Keratinocyte (primary cell): ENCODE measurements around the gene ZFP62. TPM values are rescaled to one million over a fixed set of nuclear protein-coding genes. Genes with fewer than 3 reads are reported as not detected.

Experiments
- DNase-seq: peaks from one replicate; pipeline ENCODE4 v3.0.0-alpha.2; 2011; ENCODE audit warnings: low read depth, missing footprints, low spot score
- FAIRE-seq: peaks from 2 replicates; lab custom pipeline; 2011; peaks lifted over from hg19 to GRCh38; lab: Jason Lieb, UNC
- H2AFZ ChIP-seq: 2 replicates; pipeline ENCODE4 v1.6.0; 2012; ENCODE audit warnings: low read length, control low read depth, inconsistent platforms; ENCODE audit not compliant: control insufficient read depth
- H3K27ac ChIP-seq: 2 replicates; pipeline ENCODE4 v1.5.1; 2011; ENCODE audit warnings: low read length; ENCODE audit not compliant: control insufficient read depth, insufficient read depth
- H3K27me3 ChIP-seq: 3 replicates; pipeline ENCODE4 v1.6.0; 2011; ENCODE audit warnings: low read length; ENCODE audit not compliant: control insufficient read depth, insufficient read depth; ENCODE audit errors: extremely low read depth
- H3K36me3 ChIP-seq, 2 experiments: 2 replicates in 1 of 2; 3 replicates in 1 of 2; pipeline ENCODE4 v1.5.1; 2011; ENCODE audit warnings: low read length in 2 of 2, mild to moderate bottlenecking in 1 of 2; ENCODE audit not compliant: control insufficient read depth in 2 of 2, insufficient read depth in 2 of 2; ENCODE audit errors: extremely low read depth in 1 of 2
- H3K4me1 ChIP-seq: 3 replicates; pipeline ENCODE4 v1.5.1; 2011; ENCODE audit warnings: low read length; ENCODE audit not compliant: control insufficient read depth, insufficient read depth; ENCODE audit errors: extremely low read depth
- H3K4me2 ChIP-seq: 3 replicates; pipeline ENCODE4 v1.6.0; 2011; ENCODE audit warnings: low read depth, low read length; ENCODE audit not compliant: control insufficient read depth, insufficient read depth; ENCODE audit errors: extremely low read depth
- H3K4me3 ChIP-seq, 3 experiments: fragments of 200-600 bp in 1 of 3; sonication (generic) in 1 of 3; 2 replicates in 2 of 3; 3 replicates in 1 of 3; pipeline ENCODE4 v1.5.1; 2011 to 2016; ENCODE audit warnings: low read length in 3 of 3, mild to moderate bottlenecking in 3 of 3, control low read depth in 2 of 3, inconsistent platforms in 1 of 3, low read depth in 1 of 3, mixed read lengths in 1 of 3, mixed run types in 1 of 3, moderate library complexity in 1 of 3; ENCODE audit not compliant: control insufficient read depth in 2 of 3, insufficient read depth in 2 of 3; ENCODE audit errors: extremely low read depth in 1 of 3
- H3K79me2 ChIP-seq: 2 replicates; pipeline ENCODE4 v1.6.0; 2012; ENCODE audit warnings: low read length; ENCODE audit not compliant: control insufficient read depth, insufficient read depth
- H3K9ac ChIP-seq: 3 replicates; pipeline ENCODE4 v1.6.0; 2011; ENCODE audit warnings: low read length; ENCODE audit not compliant: control insufficient read depth, insufficient read depth; ENCODE audit errors: extremely low read depth
- H3K9me1 ChIP-seq: 3 replicates; pipeline ENCODE4 v1.6.0; 2011; ENCODE audit warnings: low read length; ENCODE audit not compliant: control insufficient read depth, insufficient read depth; ENCODE audit errors: extremely low read depth
- H3K9me3 ChIP-seq: 2 replicates; pipeline ENCODE4 v1.5.1; 2012; ENCODE audit warnings: low read depth, low read length; ENCODE audit not compliant: control insufficient read depth
- H4K20me1 ChIP-seq: 3 replicates; pipeline ENCODE4 v1.6.0; 2011; ENCODE audit warnings: low read length; ENCODE audit not compliant: control insufficient read depth, insufficient read depth; ENCODE audit errors: extremely low read depth
- CTCF ChIP-seq, 3 experiments: IDR thresholded peaks in 1 of 3; conservative IDR thresholded peaks in 1 of 3; optimal IDR thresholded peaks in 1 of 3; 2 replicates in 2 of 3; 3 replicates in 1 of 3; pipeline versions ENCODE3 to v1.5.1; 2011; ENCODE audit warnings: low read length in 3 of 3, mild to moderate bottlenecking in 3 of 3, moderate library complexity in 2 of 3, control low read depth in 1 of 3, inconsistent platforms in 1 of 3; ENCODE audit not compliant: insufficient read depth in 2 of 3; ENCODE audit errors: extremely low read depth in 1 of 3
- EZH2 ChIP-seq: IDR thresholded peaks from one replicate; pipeline ENCODE4 v1.6.1; 2012; ENCODE audit warnings: inconsistent platforms, mild to moderate bottlenecking, low read length, moderate library complexity
- dilution Hi-C: fragments of 300-500 bp; cut with MboI; formaldehyde crosslinking; loops from one replicate; pipeline ENCODE4 v1.7.0; 2020; ENCODE audit warnings: low sequenced_read_pairs; ENCODE audit not compliant: extremely low pct_ligation_motif_present
- polyA plus RNA-seq, 5 experiments: library from polyadenylated mRNA; depleted of rRNA in 3 of 5; stranded (reverse) in 3 of 5; stranded (forward) in 1 of 5; unstranded in 1 of 5; fragments of >200 nt; gene quantifications; 1 replicate in 1 of 5; 2 replicates in 3 of 5; 3 replicates in 1 of 5; pipeline versions ENCODE4 v1.2.1 to v1.2.3, GENCODE V29; 2011 to 2012; ENCODE audit warnings: missing spikeins in 2 of 5, low read depth in 1 of 5, low replicate concordance in 1 of 5

Gene ZFP62
- polyA plus RNA-seq, 1 donor (not counting 4 experiments of a cell fraction or from before 2014, with no cell fraction given), result 21.5 TPM

- H3K9me1 ChIP-seq, result no peaks in the 10 kb centered on the region
- no peak for TF ChIP-seq CTCF (optimal IDR thresholded peaks at IDR 0.05 in 1 of 3, IDR thresholded peaks at IDR 0.05 in 1 of 3, conservative IDR thresholded peaks at IDR 0.05 in 1 of 3; ENCODE audit: extremely low read depth in 1 of 3, insufficient read depth in 2 of 3, low read length in 3 of 3)
- TF ChIP-seq EZH2, result no peak
- no peak overlapping the region for H3K27ac ChIP-seq
- H3K9ac ChIP-seq, result no peak overlapping the region
- FAIRE-seq, result no peak
- H3K4me3 ChIP-seq, result no peak overlapping the region
- no peaks in the 10 kb centered on the region for H3K36me3 ChIP-seq
- H3K4me1 ChIP-seq, result no peaks in the 10 kb centered on the region
- H3K79me2 ChIP-seq, result no peaks in the 10 kb centered on the region
- dilution Hi-C loops, result loop anchor here (5.0 kb wide), 1 partner anchor 85 kb away; no protein-coding TSS in a partner anchor
- H3K9me3 ChIP-seq, result no peaks in the 10 kb centered on the region
- no peaks in the 10 kb centered on the region for H4K20me1 ChIP-seq
- no peak overlapping the region for H3K4me2 ChIP-seq
- H3K27me3 ChIP-seq, result no peaks in the 10 kb centered on the region
- no peak overlapping the region for H2AFZ ChIP-seq
- DNase-seq, result no peak
These were observed 5.9 kb upstream of the ZFP62 start for GRCh38 chr5:180866985-180867384.

GRCh38 chr5:180865981-180866695 is 5.1 kb upstream of the ZFP62 start:
- Histone ChIP-seq H3K27ac (no peak overlapping the region), H3K36me3 (no peaks in the 10 kb centered on the region), H2AFZ (no peak overlapping the region), H3K4me2 (no peak overlapping the region), H3K9me3 (no peaks in the 10 kb centered on the region), H3K9ac (no peak overlapping the region), H3K27me3 (no peaks in the 10 kb centered on the region), H3K4me3 (no peak overlapping the region), H4K20me1 (no peaks in the 10 kb centered on the region), H3K9me1 (no peaks in the 10 kb centered on the region), H3K4me1 (no peaks in the 10 kb centered on the region), H3K79me2 (no peaks in the 10 kb centered on the region)
- TF ChIP-seq CTCF (optimal IDR thresholded peaks at IDR 0.05 in 1 of 3, IDR thresholded peaks at IDR 0.05 in 1 of 3, conservative IDR thresholded peaks at IDR 0.05 in 1 of 3; ENCODE audit: extremely low read depth in 1 of 3, insufficient read depth in 2 of 3, low read length in 3 of 3), result no peak
- no peak for TF ChIP-seq EZH2
- dilution Hi-C loops, result loop anchor here (5.0 kb wide), 1 partner anchor 84 kb away; no protein-coding TSS in a partner anchor
- DNase-seq (no peak), FAIRE-seq (no peak)
